ENCODE data around the gene IQSEC1. TPM values are rescaled to one million over a fixed set of nuclear protein-coding genes. Genes with fewer than 3 reads are reported as not detected.

IQSEC1 gene
- total RNA-seq, 2 donors from 2014 or later: 22.7 to 24.5 TPM

- no peaks in the 10 kb centered on the region for H3K9me3 Mint-ChIP-seq
- no peaks in the 10 kb centered on the region for H3K36me3 Mint-ChIP-seq (ENCODE audit: low read depth)
- H3K9me3 ChIP-seq (ENCODE audit: control insufficient read depth, low read length): no peaks in the 10 kb centered on the region
- H3K9ac ChIP-seq (ENCODE audit: extremely low read depth, low read length, poor library complexity, severe bottlenecking): no peak overlapping the region
- no peak overlapping the region for H3K4me3 Mint-ChIP-seq
- no peaks in the 10 kb centered on the region for H3K27me3 ChIP-seq (ENCODE audit: control insufficient read depth, insufficient read depth, low read length, poor library complexity, severe bottlenecking)
- no peaks in the 10 kb centered on the region for H3K27me3 Mint-ChIP-seq (ENCODE audit: insufficient read depth)
- H3K36me3 ChIP-seq (ENCODE audit: control insufficient read depth, insufficient read depth, low read length): no peaks in the 10 kb centered on the region
- 84 to 88% methylated on average over 5 to 8 of the region's 8 CpGs for WGBS, 2 experiments (ENCODE audit: insufficient coverage in 1 of 2, insufficient read length in 1 of 2)
- no peak for TF ChIP-seq CTCF (conservative IDR thresholded peaks at IDR 0.05)
- H3K27ac ChIP-seq (ENCODE audit: low read depth, low read length): no peak overlapping the region
- peak; percentile 26 for DNase-seq
- H3K4me1 Mint-ChIP-seq: peaks cover 3% of the 10 kb centered on the region
- no peak overlapping the region for H3K4me3 ChIP-seq (ENCODE audit: low read length)
- no peak overlapping the region for H3K27ac Mint-ChIP-seq
- H3K4me1 ChIP-seq (ENCODE audit: control insufficient read depth, insufficient read depth, low read length): no peaks in the 10 kb centered on the region
These were observed 43.2 kb upstream of the IQSEC1 start for GRCh38 chr3:13116426-13116825.

- no peaks in the 10 kb centered on the region for H3K36me3 Mint-ChIP-seq (ENCODE audit: low read depth)
- TF ChIP-seq CTCF (conservative IDR thresholded peaks at IDR 0.05): no peak
These were observed 42.8 kb upstream of the IQSEC1 start for GRCh38 chr3:13115991-13116390.

GRCh38 chr3:13115576-13115910, 42.3 kb upstream of the IQSEC1 start:
- no peaks in the 10 kb centered on the region for H3K36me3 Mint-ChIP-seq (ENCODE audit: low read depth)
- no peak overlapping the region for H3K4me3 Mint-ChIP-seq
- peaks cover 6% of the 10 kb centered on the region for H3K4me1 Mint-ChIP-seq

More at GRCh38 chr3:13115991-13116390, 42.8 kb upstream of the IQSEC1 start:
- no peaks in the 10 kb centered on the region for H3K9me3 Mint-ChIP-seq
- Histone ChIP-seq H3K9me3 (ENCODE audit: control insufficient read depth, low read length) (no peaks in the 10 kb centered on the region), H3K27ac (ENCODE audit: low read depth, low read length) (no peak overlapping the region), H3K36me3 (ENCODE audit: control insufficient read depth, insufficient read depth, low read length) (no peaks in the 10 kb centered on the region), H3K4me1 (ENCODE audit: control insufficient read depth, insufficient read depth, low read length) (no peaks in the 10 kb centered on the region), H3K9ac (ENCODE audit: extremely low read depth, low read length, poor library complexity, severe bottlenecking) (no peak overlapping the region), H3K4me3 (ENCODE audit: low read length) (no peak overlapping the region), H3K27me3 (ENCODE audit: control insufficient read depth, insufficient read depth, low read length, poor library complexity, severe bottlenecking) (no peaks in the 10 kb centered on the region)
- peaks cover 3% of the 10 kb centered on the region for H3K4me1 Mint-ChIP-seq
- DNase-seq: peak; percentile 29
- H3K27ac Mint-ChIP-seq: no peak overlapping the region
- no peak overlapping the region for H3K4me3 Mint-ChIP-seq
- WGBS, 2 experiments (ENCODE audit: insufficient coverage in 1 of 2, insufficient read length in 1 of 2): 95 to 96% methylated on average over 5 to 7 of the region's 7 CpGs
- no peaks in the 10 kb centered on the region for H3K27me3 Mint-ChIP-seq (ENCODE audit: insufficient read depth)

More at GRCh38 chr3:13115576-13115910, 42.3 kb upstream of the IQSEC1 start:
- H3K36me3 ChIP-seq (ENCODE audit: control insufficient read depth, insufficient read depth, low read length): no peaks in the 10 kb centered on the region
- peak; percentile 39 for DNase-seq
- no peaks in the 10 kb centered on the region for H3K4me1 ChIP-seq (ENCODE audit: control insufficient read depth, insufficient read depth, low read length)
- Mint-ChIP-seq H3K9me3 (no peaks in the 10 kb centered on the region), H3K27ac (no peak overlapping the region), H3K27me3 (ENCODE audit: insufficient read depth) (no peaks in the 10 kb centered on the region)
- no peak overlapping the region for H3K9ac ChIP-seq (ENCODE audit: extremely low read depth, low read length, poor library complexity, severe bottlenecking)
- no peaks in the 10 kb centered on the region for H3K27me3 ChIP-seq (ENCODE audit: control insufficient read depth, insufficient read depth, low read length, poor library complexity, severe bottlenecking)
- 91% methylated on average over 8 of the region's 8 CpGs; no CpG with 5 or more reads in 1 of the 2 experiments for WGBS, 2 experiments (ENCODE audit: insufficient coverage in 1 of 2, insufficient read length in 1 of 2)
- TF ChIP-seq CTCF (conservative IDR thresholded peaks at IDR 0.05): no peak
- no peak overlapping the region for H3K27ac ChIP-seq (ENCODE audit: low read depth, low read length)
- no peaks in the 10 kb centered on the region for H3K9me3 ChIP-seq (ENCODE audit: control insufficient read depth, low read length)
- no peak overlapping the region for H3K4me3 ChIP-seq (ENCODE audit: low read length)
